Measurements from ENCODE around the gene KY. TPM values are rescaled to one million over a fixed set of nuclear protein-coding genes. Genes with fewer than 3 reads are reported as not detected.

The KY gene
- total RNA-seq, 6 donors from 2014 or later: 0.11 to 2.1 (median 0.38) TPM; not detected in 2

DNA sequence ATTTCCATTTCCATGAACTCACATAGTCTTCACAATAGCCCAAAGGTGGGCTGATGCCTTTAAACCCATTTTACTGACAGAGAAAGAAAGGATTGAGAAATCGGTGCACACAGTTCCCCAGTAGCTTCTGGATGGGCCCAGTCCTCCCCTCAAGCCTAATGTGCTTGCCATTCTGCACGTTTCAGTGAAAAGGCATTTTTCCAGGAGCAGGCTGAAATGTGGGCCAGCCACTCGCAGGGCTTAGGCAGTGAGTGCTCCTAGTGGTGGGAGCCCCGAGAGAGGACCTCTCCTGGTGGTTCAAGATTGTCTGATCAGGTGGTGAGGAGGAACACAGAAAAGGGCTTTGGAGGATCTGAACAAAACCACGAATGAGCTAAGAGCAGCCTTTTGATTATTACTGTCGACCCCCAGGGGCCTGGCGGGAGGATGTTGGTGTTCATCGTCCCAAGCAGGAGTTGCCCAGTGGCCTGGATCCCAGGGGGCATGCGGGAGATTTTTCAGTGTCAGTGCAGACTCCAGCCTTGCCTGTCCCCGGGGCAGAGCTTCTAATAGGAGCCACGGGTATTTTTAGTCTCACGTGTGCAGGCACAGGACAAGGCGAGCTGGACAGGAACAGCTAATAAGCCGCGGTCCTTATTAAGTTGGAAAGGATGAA lies 8.7 kb upstream of the KY start:
- ATAC-seq (ENCODE audit: low FRiP score in 2 of 2): no peak
- no peaks in the 10 kb centered on the region for H3K27me3 ChIP-seq
- no peak overlapping the region for H3K27ac ChIP-seq
- no peaks in the 10 kb centered on the region for H3K9me3 ChIP-seq
- TF ChIP-seq POLR2A (IDR thresholded peaks at IDR 0.05) (no peak), POLR2AphosphoS5 (IDR thresholded peaks at IDR 0.05) (no peak), EP300 (IDR thresholded peaks at IDR 0.05) (no peak)
- TF ChIP-seq, protein P1, sequence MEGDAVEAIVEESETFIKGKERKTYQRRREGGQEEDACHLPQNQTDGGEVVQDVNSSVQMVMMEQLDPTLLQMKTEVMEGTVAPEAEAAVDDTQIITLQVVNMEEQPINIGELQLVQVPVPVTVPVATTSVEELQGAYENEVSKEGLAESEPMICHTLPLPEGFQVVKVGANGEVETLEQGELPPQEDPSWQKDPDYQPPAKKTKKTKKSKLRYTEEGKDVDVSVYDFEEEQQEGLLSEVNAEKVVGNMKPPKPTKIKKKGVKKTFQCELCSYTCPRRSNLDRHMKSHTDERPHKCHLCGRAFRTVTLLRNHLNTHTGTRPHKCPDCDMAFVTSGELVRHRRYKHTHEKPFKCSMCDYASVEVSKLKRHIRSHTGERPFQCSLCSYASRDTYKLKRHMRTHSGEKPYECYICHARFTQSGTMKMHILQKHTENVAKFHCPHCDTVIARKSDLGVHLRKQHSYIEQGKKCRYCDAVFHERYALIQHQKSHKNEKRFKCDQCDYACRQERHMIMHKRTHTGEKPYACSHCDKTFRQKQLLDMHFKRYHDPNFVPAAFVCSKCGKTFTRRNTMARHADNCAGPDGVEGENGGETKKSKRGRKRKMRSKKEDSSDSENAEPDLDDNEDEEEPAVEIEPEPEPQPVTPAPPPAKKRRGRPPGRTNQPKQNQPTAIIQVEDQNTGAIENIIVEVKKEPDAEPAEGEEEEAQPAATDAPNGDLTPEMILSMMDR (IDR thresholded peaks at IDR 0.05): no peak
- H3K4me3 ChIP-seq: no peak overlapping the region
- WGBS, 2 donors: 78 to 79% methylated on average over 15 of the region's 15 CpGs
- no peak for DNase-seq
- no peaks in the 10 kb centered on the region for H3K36me3 ChIP-seq
- H3K4me1 ChIP-seq: no peaks in the 10 kb centered on the region

DNA sequence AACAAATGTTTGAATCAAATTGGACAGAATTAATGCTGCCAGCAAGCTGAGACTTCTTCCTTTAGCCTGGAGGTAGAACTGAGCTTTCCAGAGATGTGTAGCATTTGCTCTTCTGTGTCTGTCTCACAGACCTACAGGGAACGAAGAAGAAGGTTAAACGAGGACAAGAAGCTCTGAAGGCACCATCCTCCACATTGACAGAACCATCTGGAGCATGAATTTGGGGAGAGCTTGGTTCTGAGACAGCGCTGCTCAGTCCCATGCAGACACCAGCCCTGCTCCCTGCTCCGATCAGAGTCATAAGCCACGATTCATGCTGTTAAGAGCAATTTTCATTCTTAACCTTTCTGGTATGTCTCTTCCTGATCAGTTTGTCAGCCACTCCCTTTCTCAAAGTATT lies 7.7 kb upstream of the KY start:
- 83 to 86% methylated on average over 5 of the region's 5 CpGs for WGBS, 2 donors

DNA sequence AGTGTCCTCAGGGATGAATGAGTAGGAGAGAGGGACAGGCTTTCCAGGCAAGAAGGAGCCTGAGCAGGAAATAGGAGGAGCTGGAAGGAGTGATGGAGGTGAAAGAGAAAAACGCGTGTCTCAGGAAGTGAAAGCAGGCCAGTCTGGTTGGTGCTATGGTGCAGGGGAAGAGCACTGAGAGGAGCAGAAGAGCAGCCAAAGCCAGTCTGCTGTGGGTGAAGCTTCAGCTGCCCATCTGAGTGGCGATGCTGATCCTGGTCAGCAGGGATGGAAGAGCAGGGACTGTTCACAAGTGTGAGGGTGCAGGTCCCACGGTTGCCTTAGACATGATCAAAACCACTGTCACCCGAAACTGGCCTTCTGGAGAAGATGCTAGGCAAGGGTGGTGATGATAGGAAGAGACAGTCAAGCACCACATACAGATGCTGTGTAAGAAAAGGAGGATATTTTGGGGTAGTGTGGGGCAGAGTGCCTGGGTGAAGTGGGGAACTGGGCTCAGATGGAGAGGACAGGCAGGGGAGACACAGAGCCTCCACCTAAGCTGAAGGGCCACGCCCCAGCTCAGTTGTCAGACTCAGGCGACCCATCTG lies 5.5 kb upstream of the KY start:
- ATAC-seq (ENCODE audit: low FRiP score in 2 of 2): no peak
- H3K27ac ChIP-seq: no peak overlapping the region
- H3K27me3 ChIP-seq: no peaks in the 10 kb centered on the region
- no peaks in the 10 kb centered on the region for H3K9me3 ChIP-seq
- 72 to 78% methylated on average over 7 of the region's 7 CpGs for WGBS, 2 donors
- H3K4me1 ChIP-seq: peaks cover 0 to 7% (median 4%) of the 10 kb centered on the region in 4 donors
- no peaks in the 10 kb centered on the region for H3K36me3 ChIP-seq
- no peak for DNase-seq
- no peak overlapping the region for H3K4me3 ChIP-seq
- TF ChIP-seq POLR2A (IDR thresholded peaks at IDR 0.05) (no peak), EP300 (IDR thresholded peaks at IDR 0.05) (no peak), POLR2AphosphoS5 (IDR thresholded peaks at IDR 0.05) (no peak)
- TF ChIP-seq, protein P1 (IDR thresholded peaks at IDR 0.05): no peak

More for the DNA sequence above, 7.7 kb upstream of the KY start:
- H3K36me3 ChIP-seq: no peaks in the 10 kb centered on the region
- H3K4me3 ChIP-seq: no peak overlapping the region
- no peaks in the 10 kb centered on the region for H3K27me3 ChIP-seq
- H3K9me3 ChIP-seq: no peaks in the 10 kb centered on the region
- H3K4me1 ChIP-seq: no peaks in the 10 kb centered on the region
- ATAC-seq (ENCODE audit: low FRiP score in 2 of 2): no peak
- TF ChIP-seq POLR2A (IDR thresholded peaks at IDR 0.05) (no peak), EP300 (IDR thresholded peaks at IDR 0.05) (no peak)
- TF ChIP-seq, protein P1 (IDR thresholded peaks at IDR 0.05): no peak
- H3K27ac ChIP-seq: no peak overlapping the region
- DNase-seq: no peak

DNA sequence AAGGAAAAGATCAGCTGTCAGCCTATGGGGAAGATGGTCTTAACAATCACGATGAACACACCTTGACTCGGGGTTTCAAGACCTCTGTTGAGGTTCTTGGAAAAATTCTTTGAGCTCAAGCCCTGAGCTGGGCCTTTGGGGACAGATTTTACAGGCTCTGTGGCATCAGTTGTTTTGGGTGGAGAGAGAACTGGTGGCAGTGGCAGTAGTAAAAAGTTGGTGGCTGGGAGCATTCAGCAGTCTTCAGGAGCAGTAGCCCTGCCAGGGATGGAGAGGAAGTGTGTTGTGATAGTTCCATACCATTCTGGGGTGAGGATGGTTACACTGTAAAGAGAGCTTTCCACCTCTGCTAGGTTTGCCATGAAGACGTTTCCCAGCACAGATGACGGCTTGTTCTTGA lies 4.9 kb upstream of the KY start:
- DNase-seq: no peak
- no peak for ATAC-seq (ENCODE audit: low FRiP score in 2 of 2)
- Histone ChIP-seq H3K4me1 (peaks cover 4 to 13% (median 10%) of the 10 kb centered on the region in 4 donors), H3K4me3 (no peak overlapping the region), H3K36me3 (no peaks in the 10 kb centered on the region), H3K27me3 (no peaks in the 10 kb centered on the region), H3K9me3 (no peaks in the 10 kb centered on the region), H3K27ac (no peak overlapping the region)
- TF ChIP-seq POLR2A (IDR thresholded peaks at IDR 0.05) (no peak), POLR2AphosphoS5 (IDR thresholded peaks at IDR 0.05) (no peak), EP300 (IDR thresholded peaks at IDR 0.05) (no peak)
- TF ChIP-seq, protein P1 (IDR thresholded peaks at IDR 0.05): no peak
- 79 to 93% methylated on average over 4 of the region's 4 CpGs for WGBS, 2 donors

DNA sequence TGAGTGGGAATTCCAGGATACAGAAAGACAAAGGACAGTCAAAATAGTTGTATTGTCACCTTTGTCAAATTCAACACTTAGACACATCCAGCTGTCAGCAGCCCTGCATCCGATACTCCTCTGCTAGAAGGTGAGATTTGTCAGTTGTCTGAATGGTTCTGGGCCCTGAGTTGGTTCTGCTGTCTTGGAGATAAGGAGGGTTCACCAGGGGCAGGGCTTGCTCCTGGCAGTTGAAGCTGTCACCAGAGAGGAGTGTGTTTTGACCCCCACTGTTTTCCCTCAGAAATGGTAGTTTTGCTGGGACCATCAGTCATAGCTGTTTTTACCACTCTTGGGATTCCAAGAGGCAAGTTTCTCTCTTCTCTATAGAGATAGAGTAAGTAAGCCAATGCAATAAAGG lies 3.2 kb upstream of the KY start:
- WGBS, 2 donors: 88 to 100% methylated on average over 1 of the region's 1 CpG
- DNase-seq (no peak), ATAC-seq (ENCODE audit: low FRiP score in 2 of 2) (no peak)
- peaks cover 7 to 17% (median 13%) of the 10 kb centered on the region in 4 donors for H3K4me1 ChIP-seq
- no peaks in the 10 kb centered on the region for H3K9me3 ChIP-seq
- no peaks in the 10 kb centered on the region for H3K36me3 ChIP-seq
- TF ChIP-seq, protein P1 (IDR thresholded peaks at IDR 0.05): no peak
- TF ChIP-seq EP300 (IDR thresholded peaks at IDR 0.05): no peak
- no peak for TF ChIP-seq POLR2AphosphoS5 (IDR thresholded peaks at IDR 0.05)
- TF ChIP-seq POLR2A (IDR thresholded peaks at IDR 0.05): no peak
- H3K27me3 ChIP-seq: peaks cover 0 to 2% (median 0%) of the 10 kb centered on the region in 4 donors
- no peak overlapping the region for H3K4me3 ChIP-seq
- no peak overlapping the region for H3K27ac ChIP-seq
